CD4-positive, alpha-beta T cell treated with Interleukin-10 for 1 hour (primary cell): ENCODE data around the gene ARL1.
A peak's percentile ranks its signal among the peaks of the same experiment; 100 is the strongest.
"Not testable (repeated sequence)": the region's sequence is repeated elsewhere in the genome, so short reads cannot be mapped to it uniquely, and the experiment has no call there.

ENCODE experiments used
- DNase-seq: peaks from one replicate; pipeline ENCODE4 v3.0.0-alpha.2; 2020

The ARL1 gene

DNA sequence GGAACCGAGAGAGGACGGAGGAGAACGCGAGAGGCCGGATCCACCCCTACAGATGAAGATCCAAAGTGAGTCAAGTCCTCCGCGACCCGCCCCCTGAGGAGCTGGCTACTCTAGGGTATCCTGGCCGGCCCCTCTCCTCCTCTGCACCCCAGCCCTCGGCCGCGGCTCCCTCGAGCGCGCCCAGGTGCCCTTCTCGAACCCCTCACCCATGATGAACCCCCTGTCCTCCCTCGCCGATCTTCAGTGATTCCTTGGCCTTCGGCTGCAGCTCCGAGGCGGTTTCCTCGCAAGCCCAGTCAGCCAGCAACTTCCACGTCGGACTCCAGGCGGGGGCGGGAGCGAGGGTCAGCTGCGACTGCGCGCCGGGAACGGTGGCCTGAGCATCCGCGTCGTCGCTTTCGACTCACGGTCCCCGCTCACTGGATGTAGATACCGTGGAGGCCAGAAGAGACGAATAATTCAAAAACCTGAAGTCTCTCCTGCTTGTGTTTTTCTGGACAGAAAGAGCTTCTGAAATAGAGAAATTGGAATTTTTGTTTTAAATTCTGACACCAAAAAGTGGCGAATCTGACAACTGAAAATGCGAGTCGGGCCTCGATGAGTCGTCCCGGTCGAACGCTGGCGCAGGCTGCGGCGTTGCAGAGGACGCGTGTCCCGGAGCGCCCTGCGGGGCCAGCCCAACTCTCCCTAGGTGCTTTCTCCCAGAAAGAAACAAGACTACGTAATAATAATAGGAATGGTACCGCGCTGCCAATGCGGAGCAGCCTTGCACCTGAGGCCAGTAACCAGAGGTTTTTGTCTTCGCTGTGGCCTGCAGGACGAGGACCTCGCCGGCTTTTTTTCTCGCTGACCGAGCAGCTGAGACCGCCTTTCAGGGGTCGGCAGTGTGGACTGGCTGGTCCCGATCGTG lies at the start of gene ARL1:
Gene ARL1, minus strand, starts transcription at position 337 of the 910 bp plus-strand sequence. Its CDS starts 127 bp downstream, at position 210.
- DNase-seq = peak; percentile 76

DNA sequence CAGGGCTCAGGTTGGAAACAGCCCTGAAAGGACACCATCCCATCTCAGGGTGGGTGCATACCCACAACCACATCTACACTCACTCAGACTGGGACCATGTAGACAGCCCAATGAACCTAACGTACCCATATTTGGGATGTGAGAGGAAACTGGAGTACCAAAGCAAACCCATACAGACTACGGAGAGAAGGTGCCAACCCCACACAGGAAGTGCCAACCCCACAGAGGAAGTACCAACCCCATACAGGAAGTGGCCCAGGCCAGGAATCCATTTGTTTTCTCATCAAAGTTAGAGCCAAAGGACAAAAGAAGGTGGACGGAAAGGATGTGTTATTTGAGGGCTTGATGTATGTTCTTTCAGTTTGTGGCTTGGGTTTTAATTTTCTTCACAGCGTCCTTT lies 48.1 kb upstream of the ARL1 start:
- peak; percentile 30 for DNase-seq

DNA sequence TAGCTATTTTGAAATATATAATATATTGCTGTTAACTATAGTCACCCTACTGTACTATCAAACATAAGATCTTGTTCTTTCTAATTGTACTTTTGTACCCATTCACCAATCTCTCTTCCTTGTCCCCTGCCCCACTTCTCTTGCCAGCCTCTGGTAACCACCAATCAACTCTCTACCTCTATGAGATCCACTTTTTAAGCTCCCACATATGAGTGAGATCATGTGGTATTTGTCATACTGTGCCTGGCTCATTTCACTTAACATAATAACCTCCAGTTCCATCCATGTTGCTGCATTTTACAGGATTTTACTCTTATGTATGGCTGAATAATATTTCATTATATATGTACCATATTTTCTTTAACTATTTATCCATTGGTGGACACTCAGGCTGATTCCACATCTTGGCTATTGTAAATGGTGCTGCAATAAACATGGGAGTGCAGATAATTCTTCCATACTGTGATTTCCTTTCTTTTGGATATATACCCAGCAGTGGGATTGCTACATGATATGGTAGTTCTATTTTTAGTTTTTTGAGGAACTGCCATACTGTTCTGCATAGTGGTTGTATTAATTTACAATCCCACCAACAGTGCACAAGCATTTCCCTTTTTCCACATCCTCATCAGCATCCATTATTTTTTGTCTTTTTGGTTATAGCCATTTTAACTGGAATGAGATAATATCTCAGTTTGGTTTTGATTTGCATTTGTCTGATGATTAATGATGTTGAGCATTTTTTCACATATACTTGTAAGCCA lies 34.1 kb upstream of the ARL1 start:
- no peak for DNase-seq

DNA sequence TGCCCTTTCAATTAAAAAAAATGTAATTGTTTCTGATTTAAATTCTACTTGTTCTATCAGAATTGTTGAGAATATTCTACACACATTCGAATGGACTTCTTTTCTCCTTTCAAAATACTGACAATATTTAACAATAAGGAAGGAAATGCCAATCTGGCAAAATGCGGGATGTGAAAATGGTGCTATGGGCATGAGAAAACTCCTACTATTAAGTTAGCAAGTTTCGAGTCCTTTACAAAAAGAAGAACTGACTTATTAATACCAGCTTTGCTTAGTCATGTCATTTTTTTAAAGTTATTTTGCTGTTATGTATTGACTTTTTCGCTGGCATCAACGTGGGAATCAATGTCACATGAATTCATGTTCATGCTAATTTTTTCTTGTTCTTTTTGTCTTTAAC lies 31.7 kb upstream of the ARL1 start:
- no peak for DNase-seq

DNA sequence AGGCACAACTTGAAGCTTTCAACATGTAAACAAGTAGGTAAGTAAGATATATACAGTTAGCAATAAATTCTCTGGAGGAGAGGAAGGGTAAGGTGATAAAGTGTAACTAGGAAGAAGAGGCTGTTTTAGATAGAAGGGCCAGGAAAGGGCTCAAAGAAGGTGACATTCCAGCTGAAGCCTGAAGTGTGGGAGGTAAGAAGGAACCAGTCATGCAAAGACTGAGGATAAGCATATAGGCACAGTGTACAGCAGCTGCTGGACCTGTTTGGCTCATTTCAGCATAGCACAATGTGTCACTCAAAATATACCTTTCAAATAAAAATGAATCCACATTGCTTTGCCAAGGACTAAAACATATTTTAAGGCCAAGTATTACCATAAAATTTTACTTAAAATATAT lies 28.6 kb upstream of the ARL1 start:
- DNase-seq = no peak

DNA sequence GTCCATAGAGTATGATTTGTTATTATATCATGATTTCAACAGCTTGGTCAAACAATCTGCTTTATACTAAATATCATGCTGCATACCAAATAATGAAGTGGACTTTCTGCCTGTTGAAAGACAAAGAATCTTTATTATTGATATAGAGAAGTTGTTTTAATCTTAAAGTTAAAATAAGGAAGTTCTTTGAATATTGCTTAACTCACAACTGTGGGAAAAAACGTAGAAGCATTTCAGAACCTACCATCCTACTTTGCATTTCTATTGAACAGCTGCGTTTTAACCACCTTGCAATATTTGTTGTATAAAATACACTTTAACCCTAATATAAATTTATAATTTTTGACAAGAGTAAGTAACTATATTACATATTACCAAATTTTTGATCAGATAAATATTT lies 22.9 kb upstream of the ARL1 start:
- no peak for DNase-seq

DNA sequence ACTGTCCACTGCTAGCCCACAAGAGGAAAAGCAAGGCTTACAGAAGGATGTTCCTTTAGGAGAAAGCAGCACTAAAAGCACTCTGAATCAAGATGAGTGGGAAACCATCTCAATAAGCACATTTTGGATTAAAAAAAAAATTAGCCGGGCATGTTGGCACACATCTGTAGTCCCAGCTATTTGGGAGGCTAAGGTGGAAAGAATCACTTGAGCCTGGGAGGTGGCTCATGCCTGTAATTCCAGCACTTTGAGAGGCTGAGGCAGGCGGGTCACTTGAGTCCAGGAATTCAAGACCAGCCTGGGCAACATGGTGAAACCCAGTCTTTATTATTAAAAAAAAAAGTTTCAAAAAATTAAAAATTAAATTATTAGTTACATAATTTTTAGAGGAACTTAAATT lies 17.0 kb upstream of the ARL1 start:
- DNase-seq = no peak

DNA sequence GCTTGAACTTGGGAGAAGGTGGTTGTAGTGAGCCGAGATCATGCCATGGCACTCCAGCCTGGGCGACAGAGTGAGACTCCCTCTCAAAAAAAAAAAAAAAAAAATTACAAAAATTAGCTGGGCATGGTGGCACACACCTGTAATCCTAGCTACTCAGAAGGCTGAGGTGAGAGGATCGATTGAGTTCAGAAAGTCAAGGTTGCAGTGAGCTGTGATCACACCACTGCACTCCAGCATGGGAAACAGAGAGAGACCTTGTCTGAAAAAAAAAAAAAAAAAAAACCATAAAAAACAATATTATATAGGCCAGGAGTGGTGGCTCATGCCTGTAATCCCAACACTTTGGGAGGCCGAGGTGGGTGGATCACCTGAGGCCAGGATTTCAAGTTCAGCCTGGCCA lies 14.5 kb upstream of the ARL1 start:
- not testable (repeated sequence) for DNase-seq

DNA sequence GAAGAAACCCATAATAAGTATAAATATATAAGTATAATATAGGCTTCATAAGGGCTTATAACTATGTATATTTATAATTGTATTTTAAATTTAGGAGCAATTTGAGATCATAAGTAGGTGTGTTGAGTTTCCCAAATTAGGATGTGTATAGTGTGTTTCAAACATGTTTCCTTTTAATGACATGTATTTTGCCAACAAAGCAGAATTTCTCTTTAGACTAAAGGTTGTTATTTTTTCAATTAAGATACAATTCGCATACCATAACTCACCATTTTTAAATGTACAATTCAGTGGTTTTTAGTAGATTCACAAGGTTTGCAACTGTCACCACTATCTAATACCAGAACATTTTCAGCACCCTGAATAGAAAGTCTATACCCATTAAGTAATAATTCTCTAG lies 7.7 kb upstream of the ARL1 start:
- DNase-seq = no peak

DNA sequence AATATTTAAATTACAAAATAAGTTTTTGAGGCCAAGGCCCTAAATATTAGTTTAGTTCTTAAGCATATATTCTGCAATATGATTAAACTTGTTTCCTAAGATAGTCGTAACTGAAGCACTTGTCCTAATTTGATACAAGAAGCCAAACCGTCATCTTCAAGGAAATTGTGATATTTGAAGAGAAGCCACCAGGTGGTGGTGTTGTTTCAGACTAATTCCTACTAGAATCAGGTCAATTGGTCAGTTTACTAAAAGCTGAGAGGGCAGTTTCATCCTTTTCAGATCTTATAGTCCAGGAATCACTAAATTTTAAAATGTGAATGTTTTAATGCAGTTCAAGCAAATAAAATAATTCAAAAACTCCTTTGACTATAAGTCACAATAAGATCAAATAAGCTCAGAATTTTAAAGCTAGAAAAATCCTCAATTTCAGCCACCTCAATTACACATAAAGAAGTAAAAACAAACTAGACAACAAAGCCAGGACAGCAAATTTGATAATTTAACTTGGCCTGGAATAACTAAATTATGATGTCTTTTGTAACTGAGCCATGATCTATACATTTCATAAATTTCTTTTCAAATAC lies 7.1 kb upstream of the ARL1 start:
- peak; percentile 47 for DNase-seq

DNA sequence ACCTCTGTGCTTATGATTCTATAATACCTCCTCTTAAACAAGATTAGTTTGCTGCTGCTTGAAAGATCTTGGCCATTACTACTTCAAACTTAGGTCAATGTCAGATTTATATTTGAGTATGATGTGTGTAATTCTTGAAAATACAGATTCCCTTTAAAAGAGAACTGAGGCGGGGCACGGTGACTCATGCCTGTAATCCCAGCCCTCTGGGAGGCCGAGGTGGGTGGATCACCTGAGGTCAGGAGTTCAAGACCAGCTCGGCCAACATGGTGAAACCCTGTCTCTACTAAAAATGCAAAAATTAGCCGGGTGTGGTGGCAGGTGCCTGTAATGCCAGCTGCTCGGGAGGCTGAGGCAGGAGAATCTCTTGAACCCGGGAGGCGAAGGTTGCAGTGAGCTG lies 2.6 kb upstream of the ARL1 start:
- DNase-seq = not testable (repeated sequence)

DNA sequence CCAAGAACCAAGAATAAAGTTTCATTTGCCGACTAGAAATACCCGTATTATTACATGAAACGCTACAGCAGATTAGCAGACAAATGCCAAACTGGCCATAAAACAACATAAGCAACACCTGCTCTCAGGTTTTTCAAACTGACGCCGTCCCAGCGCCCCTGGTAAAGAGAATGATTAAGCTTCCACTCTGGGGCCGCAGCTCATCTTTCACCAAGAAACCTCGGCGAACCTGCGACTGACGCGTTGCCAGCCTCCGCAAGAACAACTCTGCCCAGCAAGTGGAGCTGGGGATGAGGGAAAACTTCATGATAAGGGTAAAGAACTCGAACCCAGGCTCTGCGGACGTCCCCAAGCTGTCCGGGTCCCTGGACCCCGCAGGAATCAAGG lies 530 bp downstream of the ARL1 start:
- peak; percentile 7 for DNase-seq

DNA sequence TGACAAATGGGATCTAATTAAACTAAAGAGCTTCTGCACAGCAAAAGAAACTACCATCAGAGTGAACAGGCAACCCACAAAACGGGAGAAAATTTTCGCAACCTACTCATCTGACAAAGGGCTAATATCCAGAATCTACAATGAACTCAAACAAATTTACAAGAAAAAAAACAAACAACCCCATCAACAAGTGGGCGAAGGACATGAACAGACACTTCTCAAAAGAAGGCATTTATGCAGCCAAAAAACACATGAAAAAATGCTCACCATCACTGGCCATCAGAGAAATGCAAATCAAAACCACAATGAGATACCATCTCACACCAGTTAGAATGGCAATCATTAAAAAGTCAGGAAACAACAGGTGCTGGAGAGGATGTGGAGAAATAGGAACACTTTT lies 16.4 kb downstream of the ARL1 start:
- not testable (repeated sequence) for DNase-seq

DNA sequence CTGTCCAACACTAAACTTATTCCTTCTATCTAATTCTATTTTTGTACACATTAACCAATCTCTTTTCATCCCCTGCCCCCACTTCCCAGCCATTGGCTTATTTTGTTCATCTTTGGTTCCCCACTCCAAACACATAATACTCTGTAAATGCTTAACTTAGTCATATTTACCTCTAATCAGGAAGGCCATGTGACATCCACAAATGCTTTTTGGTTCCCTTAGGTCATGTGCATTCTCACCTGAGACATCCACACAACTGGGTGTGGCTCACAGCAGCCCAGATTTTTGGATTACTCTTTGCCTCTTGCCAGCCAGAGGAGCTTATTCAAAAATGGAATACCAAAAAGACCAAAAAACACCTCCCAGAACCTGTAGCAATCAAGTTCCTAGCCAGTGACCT lies 28.4 kb downstream of the ARL1 start:
- no peak for DNase-seq

DNA sequence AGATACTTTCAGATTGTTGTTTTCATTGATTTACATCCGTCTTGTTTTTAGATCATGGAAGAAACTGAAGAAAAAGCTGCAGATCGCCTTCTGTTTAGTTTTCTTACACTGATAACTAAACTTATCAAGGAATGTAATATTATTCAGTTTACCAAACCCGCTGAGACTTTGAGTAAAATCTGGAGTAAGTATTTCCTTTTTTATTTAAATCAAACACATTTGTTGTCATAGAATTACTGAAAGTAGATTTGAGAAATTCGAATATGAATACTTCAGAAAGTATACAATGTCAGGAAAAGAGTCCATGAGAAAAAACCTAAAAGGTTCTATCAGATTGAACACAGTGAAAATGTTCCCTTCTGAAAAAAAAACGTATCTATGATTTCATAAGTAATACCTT lies 32.0 kb downstream of the ARL1 start:
- no peak for DNase-seq

DNA sequence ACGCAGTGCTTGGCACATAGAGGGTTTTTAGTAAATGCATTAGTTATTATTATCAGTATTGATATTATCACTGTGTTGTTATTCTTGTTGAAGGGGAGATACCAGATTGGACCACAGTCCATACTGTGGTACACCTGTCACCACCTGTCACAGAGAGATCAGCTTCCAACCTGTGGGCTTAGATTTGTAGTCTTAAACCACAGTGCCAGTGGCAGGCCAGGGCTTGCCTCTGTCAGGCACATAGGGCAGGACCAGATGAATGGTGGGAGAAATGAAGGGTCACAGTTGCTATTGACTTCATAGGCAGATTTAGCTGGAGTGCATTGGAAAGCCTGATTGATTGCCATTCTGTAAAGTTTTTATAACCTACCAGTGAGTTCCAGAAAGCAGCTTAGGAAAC lies 35.1 kb downstream of the ARL1 start:
- no peak for DNase-seq

DNA sequence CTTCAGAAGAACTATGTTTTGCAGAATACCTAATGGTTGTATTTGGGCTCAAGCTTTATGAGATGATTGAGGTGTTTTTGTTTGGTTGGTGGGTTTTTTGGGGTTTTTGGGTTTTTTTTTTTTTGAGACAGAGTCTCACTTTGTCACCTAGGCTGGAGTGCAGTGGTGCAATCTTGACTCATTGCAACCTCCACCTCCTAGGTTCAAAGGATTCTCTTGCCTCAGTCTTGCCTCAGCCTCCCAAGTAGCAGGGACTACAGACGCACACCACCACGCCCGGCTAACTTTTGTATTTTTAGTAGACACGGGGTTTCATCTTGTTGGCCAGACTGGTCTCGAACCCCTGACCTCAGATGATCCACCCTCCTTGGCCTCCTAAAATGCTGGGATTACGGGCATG lies 39.6 kb downstream of the ARL1 start:
- DNase-seq = no peak

DNA sequence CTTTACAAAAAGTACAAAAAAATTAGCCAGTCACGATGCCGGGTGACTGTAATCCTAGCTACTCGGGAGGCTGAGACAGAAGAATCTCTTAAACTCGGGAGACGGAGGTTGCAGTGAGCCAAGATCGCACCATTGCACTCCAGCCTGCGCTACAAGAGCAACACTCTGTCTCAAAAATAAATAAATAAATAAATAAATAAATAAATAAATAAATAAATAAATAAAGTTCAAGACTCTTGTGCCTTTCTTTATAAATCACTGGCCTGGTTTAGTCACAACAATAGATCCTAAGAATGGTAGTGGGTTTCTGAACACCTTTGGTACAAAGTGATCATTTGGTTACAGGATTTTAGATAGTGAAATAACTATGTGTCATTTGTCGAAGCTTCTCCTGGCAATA lies 46.1 kb downstream of the ARL1 start:
- DNase-seq = no peak

DNA sequence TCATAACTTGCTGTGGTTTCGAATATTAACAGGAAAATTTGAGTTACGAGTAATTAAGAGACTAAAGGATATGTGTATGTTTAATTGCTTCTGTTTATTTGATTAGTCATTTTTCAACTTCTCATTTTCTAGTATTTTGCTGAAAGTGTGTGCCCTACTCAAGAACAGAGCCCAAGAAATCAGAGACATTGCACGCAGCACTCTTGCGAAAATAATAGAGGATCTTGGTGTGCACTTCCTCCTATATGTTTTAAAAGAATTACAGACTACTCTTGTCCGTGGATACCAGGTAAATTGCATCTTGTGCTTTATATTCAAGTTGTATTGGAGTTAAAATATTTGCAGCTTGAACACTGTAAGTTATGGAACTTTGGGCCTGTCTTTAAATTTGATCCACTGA lies 50.8 kb downstream of the ARL1 start:
- DNase-seq = no peak

DNA sequence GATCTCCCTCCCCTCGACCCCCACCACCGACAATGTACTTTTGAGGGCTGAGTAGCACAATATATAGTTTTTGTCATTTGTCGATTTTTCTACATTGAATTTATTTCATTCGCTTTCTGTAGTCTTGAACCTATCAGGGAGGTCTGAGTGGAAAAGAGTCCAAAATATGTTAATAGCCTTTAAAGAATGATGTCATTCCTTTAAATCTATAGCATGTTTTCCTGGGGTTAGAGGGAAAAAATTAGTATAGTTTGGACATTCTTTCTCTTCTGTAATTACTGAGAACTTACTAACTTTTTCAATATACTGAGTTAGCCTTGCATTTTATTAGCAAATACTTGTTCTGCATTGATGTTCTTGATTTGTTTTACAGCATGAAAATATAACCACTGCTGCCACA lies 55.9 kb downstream of the ARL1 start:
- DNase-seq = no peak

DNA sequence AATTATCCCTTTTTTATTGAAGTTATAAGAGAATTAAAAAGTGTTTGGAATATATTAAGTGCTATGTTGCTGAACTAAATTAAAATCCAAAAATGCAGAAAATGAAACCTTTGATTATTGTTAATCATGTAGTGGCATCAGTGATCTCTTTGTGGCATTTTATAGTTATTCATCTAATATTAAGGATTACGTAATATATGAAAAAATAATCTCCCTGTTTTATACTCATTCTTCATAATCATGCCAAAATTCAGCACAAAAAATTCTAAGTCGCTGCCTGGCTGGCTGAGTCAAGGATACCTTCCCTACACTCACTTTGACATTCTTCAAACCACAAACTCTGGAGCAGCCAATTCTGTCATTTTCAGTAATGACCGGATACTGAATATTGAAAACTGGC lies 63.7 kb downstream of the ARL1 start:
- DNase-seq = no peak
